Measurements from ENCODE around the gene ZNF771. TPM values are rescaled to one million over a fixed set of nuclear protein-coding genes. Genes with fewer than 3 reads are reported as not detected.
"Not testable (repeated sequence)": the region's sequence is repeated elsewhere in the genome, so short reads cannot be mapped to it uniquely, and the experiment has no call there.

ZNF771 gene
- total and polyA plus RNA-seq, 4 donors: 8.1 to 20.5 (median 16.4) TPM

GRCh38 chr16:30458561-30459394 is 51.4 kb downstream of the ZNF771 start:
- H3K36me3 ChIP-seq (ENCODE audit: control insufficient read depth, insufficient read depth, low read length): no peaks in the 10 kb centered on the region
- no peak overlapping the region for H3K27ac ChIP-seq (ENCODE audit: low read depth, low read length)
- 83% methylated on average over 19 of the region's 22 CpGs for WGBS (ENCODE audit: insufficient coverage)
- no peaks in the 10 kb centered on the region for H3K27me3 ChIP-seq (ENCODE audit: control insufficient read depth, insufficient read depth, low read length)
- H3K4me1 ChIP-seq (ENCODE audit: control insufficient read depth, insufficient read depth, low read length): no peaks in the 10 kb centered on the region
- no peak overlapping the region for H3K4me3 ChIP-seq (ENCODE audit: low read depth, low read length)
- H3K9me3 ChIP-seq (ENCODE audit: control insufficient read depth, insufficient read depth, low read length): no peaks in the 10 kb centered on the region
- no peak for DNase-seq (ENCODE audit: low read depth in 4 of 6, low spot score in 6 of 6)

- Histone ChIP-seq H3K4me1 (ENCODE audit: control insufficient read depth, insufficient read depth, low read length) (no peaks in the 10 kb centered on the region), H3K27ac (ENCODE audit: low read depth, low read length) (no peak overlapping the region), H3K36me3 (ENCODE audit: control insufficient read depth, insufficient read depth, low read length) (no peaks in the 10 kb centered on the region), H3K9me3 (ENCODE audit: control insufficient read depth, insufficient read depth, low read length) (no peaks in the 10 kb centered on the region), H3K4me3 (ENCODE audit: low read depth, low read length) (no peak overlapping the region), H3K27me3 (ENCODE audit: control insufficient read depth, insufficient read depth, low read length) (no peaks in the 10 kb centered on the region)
- DNase-seq (ENCODE audit: low read depth in 4 of 6, low spot score in 6 of 6): no peak
- WGBS (ENCODE audit: insufficient coverage): 75% methylated on average over 10 of the region's 11 CpGs
Observed at GRCh38 chr16:30459456-30459855, 52.0 kb downstream of the ZNF771 start.

- H3K27ac ChIP-seq (ENCODE audit: low read depth, low read length); H3K9me3 ChIP-seq (ENCODE audit: control insufficient read depth, insufficient read depth, low read length); H3K27me3 ChIP-seq (ENCODE audit: control insufficient read depth, insufficient read depth, low read length); H3K36me3 ChIP-seq (ENCODE audit: control insufficient read depth, insufficient read depth, low read length); H3K4me3 ChIP-seq (ENCODE audit: low read depth, low read length); DNase-seq (ENCODE audit: low read depth in 4 of 6, low spot score in 6 of 6); H3K4me1 ChIP-seq (ENCODE audit: control insufficient read depth, insufficient read depth, low read length): not testable (repeated sequence)
- WGBS (ENCODE audit: insufficient coverage): 90% methylated on average over 2 of the region's 5 CpGs
Observed at GRCh38 chr16:30461426-30461825, 54.0 kb downstream of the ZNF771 start.

- Histone ChIP-seq H3K36me3 (ENCODE audit: control insufficient read depth, insufficient read depth, low read length) (no peaks in the 10 kb centered on the region), H3K9me3 (ENCODE audit: control insufficient read depth, insufficient read depth, low read length) (no peaks in the 10 kb centered on the region), H3K27me3 (ENCODE audit: control insufficient read depth, insufficient read depth, low read length) (no peaks in the 10 kb centered on the region), H3K4me3 (ENCODE audit: low read depth, low read length) (no peak overlapping the region), H3K27ac (ENCODE audit: low read depth, low read length) (no peak overlapping the region), H3K4me1 (ENCODE audit: control insufficient read depth, insufficient read depth, low read length) (no peaks in the 10 kb centered on the region)
- WGBS (ENCODE audit: insufficient coverage): 90% methylated on average over 6 of the region's 7 CpGs
- DNase-seq (ENCODE audit: low read depth in 4 of 6, low spot score in 6 of 6): no peak
Observed at GRCh38 chr16:30464078-30464477, 56.7 kb downstream of the ZNF771 start.

Small RNA genes within 50 kb of the gene (small RNA-seq; reads per million reads assigned to genes)
- gene RF00019 (ENCODE audit: low replicate concordance) (not detected), gene RF00406 (ENCODE audit: low replicate concordance) (0.18 reads per million)

Other genes starting within 250 kb of the ZNF771 start
- 10 to 100 TPM; 13.8 to 25.8 TPM for gene CORO1A, start 224.0 kb upstream of the ZNF771 start, total RNA-seq
- gene CORO1A, start 224.0 kb upstream of the ZNF771 start, polyA plus RNA-seq (ENCODE audit: insufficient read length in 2 of 2): 10 to 100 TPM; 44.8 to 50.6 TPM
- gene BOLA2B, start 213.9 kb upstream of the ZNF771 start, total RNA-seq: 100 to 1,000 TPM in 1 of 2 donors, 10 to 100 TPM in 1; 10.1 to 102 TPM
- 10 to 100 TPM; 37.8 to 45.9 TPM for gene BOLA2B, start 213.9 kb upstream of the ZNF771 start, polyA plus RNA-seq (ENCODE audit: insufficient read length in 2 of 2)
- gene SLX1A, start 213.7 kb upstream of the ZNF771 start, total RNA-seq: 10 to 100 TPM in 1 of 2 donors, 1 to 10 TPM in 1; 4.5 to 24.0 TPM
- 10 to 100 TPM; 32.5 to 47.2 TPM for gene SLX1A, start 213.7 kb upstream of the ZNF771 start, polyA plus RNA-seq (ENCODE audit: insufficient read length in 2 of 2)
- 10 to 100 TPM in 1 of 2 donors, 1 to 10 TPM in 1; 1.5 to 17.4 TPM for gene SULT1A3, start 208.4 kb upstream of the ZNF771 start, total RNA-seq
- gene SULT1A3, start 208.4 kb upstream of the ZNF771 start, polyA plus RNA-seq (ENCODE audit: insufficient read length in 2 of 2): 10 to 100 TPM; 16.9 to 21.3 TPM
- 1 to 10 TPM; 3.0 to 4.3 TPM for gene NPIPB13, start 159.1 kb upstream of the ZNF771 start, total RNA-seq
- 10 to 100 TPM in 1 of 2 donors, 1 to 10 TPM in 1; 5.6 to 32.5 TPM for gene NPIPB13, start 159.1 kb upstream of the ZNF771 start, polyA plus RNA-seq (ENCODE audit: insufficient read length in 2 of 2)
- 10 to 100 TPM; 26.7 to 49.9 TPM for gene CD2BP2, start 52.3 kb upstream of the ZNF771 start, total RNA-seq
- 10 to 100 TPM; 60.6 to 63.9 TPM for gene CD2BP2, start 52.3 kb upstream of the ZNF771 start, polyA plus RNA-seq (ENCODE audit: insufficient read length in 2 of 2)
- 10 to 100 TPM; 26.0 to 31.4 TPM for gene TBC1D10B, start 37.1 kb upstream of the ZNF771 start, total RNA-seq
- gene TBC1D10B, start 37.1 kb upstream of the ZNF771 start, polyA plus RNA-seq (ENCODE audit: insufficient read length in 2 of 2): 10 to 100 TPM; 65.9 to 74.1 TPM
- gene MYL11, start 32.8 kb upstream of the ZNF771 start, total RNA-seq: 1 to 10 TPM; 3.0 to 3.4 TPM
- 10 to 100 TPM in 1 of 2 donors, 1 to 10 TPM in 1; 1.4 to 11.4 TPM for gene MYL11, start 32.8 kb upstream of the ZNF771 start, polyA plus RNA-seq (ENCODE audit: insufficient read length in 2 of 2)
- under 1 TPM; 0.10 to 0.44 TPM for gene SEPTIN1, start 25.0 kb upstream of the ZNF771 start, total RNA-seq
- gene SEPTIN1, start 25.0 kb upstream of the ZNF771 start, polyA plus RNA-seq (ENCODE audit: insufficient read length in 2 of 2): 1 to 10 TPM; 5.0 to 5.9 TPM
- 10 to 100 TPM in 1 of 2 donors, 1 to 10 TPM in 1; 9.5 to 12.1 TPM for gene ZNF48, start 12.2 kb upstream of the ZNF771 start, total RNA-seq
- gene ZNF48, start 12.2 kb upstream of the ZNF771 start, polyA plus RNA-seq (ENCODE audit: insufficient read length in 2 of 2): 10 to 100 TPM; 18.6 to 19.2 TPM
- gene DCTPP1, start 22.4 kb downstream of the ZNF771 start, total RNA-seq: 10 to 100 TPM; 18.1 to 23.0 TPM
- gene DCTPP1, start 22.4 kb downstream of the ZNF771 start, polyA plus RNA-seq (ENCODE audit: insufficient read length in 2 of 2): 10 to 100 TPM; 47.6 to 49.5 TPM
- 10 to 100 TPM in 1 of 2 donors, 1 to 10 TPM in 1; 6.8 to 14.2 TPM for gene SEPHS2, start 38.3 kb downstream of the ZNF771 start, total RNA-seq
- 10 to 100 TPM; 33.8 to 37.1 TPM for gene SEPHS2, start 38.3 kb downstream of the ZNF771 start, polyA plus RNA-seq (ENCODE audit: insufficient read length in 2 of 2)
- 1 to 10 TPM; 1.2 to 4.9 TPM for gene ITGAL, start 65.1 kb downstream of the ZNF771 start, total RNA-seq
- 1 to 10 TPM; 2.5 to 4.8 TPM for gene ITGAL, start 65.1 kb downstream of the ZNF771 start, polyA plus RNA-seq (ENCODE audit: insufficient read length in 2 of 2)
- 10 to 100 TPM; 11.2 to 37.4 TPM for gene ZNF768, start 119.0 kb downstream of the ZNF771 start, total RNA-seq
- 10 to 100 TPM; 54.3 to 55.7 TPM for gene ZNF768, start 119.0 kb downstream of the ZNF771 start, polyA plus RNA-seq (ENCODE audit: insufficient read length in 2 of 2)
- gene ZNF747, start 127.3 kb downstream of the ZNF771 start, total RNA-seq: 10 to 100 TPM in 1 of 2 donors, 1 to 10 TPM in 1; 8.8 to 13.1 TPM
- 10 to 100 TPM in 1 of 2 donors, 1 to 10 TPM in 1; 9.2 to 10.6 TPM for gene ZNF747, start 127.3 kb downstream of the ZNF771 start, polyA plus RNA-seq (ENCODE audit: insufficient read length in 2 of 2)
- gene ZNF764, start 150.8 kb downstream of the ZNF771 start, total RNA-seq: 10 to 100 TPM in 1 of 2 donors, 1 to 10 TPM in 1; 5.6 to 10.7 TPM
- 10 to 100 TPM in 1 of 2 donors, 1 to 10 TPM in 1; 9.7 to 15.5 TPM for gene ZNF764, start 150.8 kb downstream of the ZNF771 start, polyA plus RNA-seq (ENCODE audit: insufficient read length in 2 of 2)
- gene ZNF688, start 164.1 kb downstream of the ZNF771 start, total RNA-seq: 10 to 100 TPM in 1 of 2 donors, 1 to 10 TPM in 1; 4.5 to 21.3 TPM
- 10 to 100 TPM; 20.4 to 23.0 TPM for gene ZNF688, start 164.1 kb downstream of the ZNF771 start, polyA plus RNA-seq (ENCODE audit: insufficient read length in 2 of 2)
- gene ZNF785, start 178.1 kb downstream of the ZNF771 start, total RNA-seq: 10 to 100 TPM; 12.5 to 18.2 TPM
- 10 to 100 TPM; 20.8 to 37.7 TPM for gene ZNF785, start 178.1 kb downstream of the ZNF771 start, polyA plus RNA-seq (ENCODE audit: insufficient read length in 2 of 2)
- gene ZNF689, start 202.8 kb downstream of the ZNF771 start, total RNA-seq: 10 to 100 TPM in 1 of 2 donors, 1 to 10 TPM in 1; 6.5 to 10.0 TPM
- gene ZNF689, start 202.8 kb downstream of the ZNF771 start, polyA plus RNA-seq (ENCODE audit: insufficient read length in 2 of 2): 10 to 100 TPM; 15.1 to 15.7 TPM
- gene PRR14, start 243.4 kb downstream of the ZNF771 start, total RNA-seq: 10 to 100 TPM in 1 of 2 donors, 1 to 10 TPM in 1; 6.3 to 19.8 TPM
- gene PRR14, start 243.4 kb downstream of the ZNF771 start, polyA plus RNA-seq (ENCODE audit: insufficient read length in 2 of 2): 10 to 100 TPM; 60.2 to 65.1 TPM

Measured in spinal cord (tissue), 10 donors.